Activated gamma-delta T cell (primary cell): ENCODE data around the gene SLC2A13.
"Not testable (repeated sequence)": the region's sequence is repeated elsewhere in the genome, so short reads cannot be mapped to it uniquely, and the experiment has no call there.

Experiments
- DNase-seq: peaks from one replicate; lab custom pipeline; 2025; lab: John Stamatoyannopoulos, UW

The SLC2A13 gene

DNA sequence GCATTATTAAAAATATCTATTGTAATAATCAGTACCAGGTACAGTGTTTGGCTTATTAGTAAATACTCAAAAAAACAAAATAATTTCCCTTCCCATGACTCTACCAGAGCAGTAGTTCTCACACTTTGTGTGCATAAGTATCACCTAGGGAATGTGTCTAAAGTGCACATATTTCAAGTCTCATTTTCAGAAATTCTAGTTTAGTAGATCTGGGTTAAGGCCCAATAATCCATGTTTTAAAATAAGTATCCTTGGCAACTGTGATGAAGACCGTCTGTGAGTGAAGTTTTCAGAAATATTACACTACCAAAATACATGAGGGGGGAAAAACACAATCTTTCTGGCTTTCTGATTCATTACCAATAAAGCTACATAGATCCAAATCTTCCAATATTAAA, 237.6 kb downstream of the SLC2A13 start:
- no peak for DNase-seq

DNA sequence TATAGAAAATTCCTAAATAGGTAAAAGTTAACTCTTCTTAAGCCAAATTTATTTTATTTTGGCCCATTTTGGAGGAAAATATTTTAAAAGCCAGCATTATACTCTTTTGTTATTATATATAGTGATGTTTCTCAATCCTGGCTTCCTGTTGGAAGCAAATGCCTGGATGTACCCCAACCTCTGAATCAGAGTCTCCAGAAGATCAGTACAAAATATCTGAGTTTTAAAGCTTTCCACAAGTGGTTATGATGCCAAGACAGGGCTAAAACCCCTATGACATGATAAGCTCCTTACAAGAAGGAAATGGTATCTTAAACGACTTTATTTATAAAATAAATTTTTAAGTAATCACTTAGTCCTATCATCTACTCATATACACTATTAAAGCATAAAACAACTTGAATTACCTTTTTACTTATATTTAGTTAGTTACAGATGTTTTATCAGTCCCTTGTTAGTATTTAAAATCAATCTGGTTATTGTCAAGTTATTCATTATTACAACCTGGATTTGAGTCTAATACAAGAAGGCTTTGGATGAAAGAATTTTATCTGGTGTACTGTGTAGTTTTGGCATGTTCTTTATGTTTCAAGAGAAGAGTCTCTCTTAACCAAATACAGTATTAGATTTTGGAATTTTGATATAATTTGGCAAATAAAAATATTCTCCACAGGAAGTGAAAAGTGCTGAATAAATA, 238.1 kb downstream of the SLC2A13 start:
- no peak for DNase-seq

DNA sequence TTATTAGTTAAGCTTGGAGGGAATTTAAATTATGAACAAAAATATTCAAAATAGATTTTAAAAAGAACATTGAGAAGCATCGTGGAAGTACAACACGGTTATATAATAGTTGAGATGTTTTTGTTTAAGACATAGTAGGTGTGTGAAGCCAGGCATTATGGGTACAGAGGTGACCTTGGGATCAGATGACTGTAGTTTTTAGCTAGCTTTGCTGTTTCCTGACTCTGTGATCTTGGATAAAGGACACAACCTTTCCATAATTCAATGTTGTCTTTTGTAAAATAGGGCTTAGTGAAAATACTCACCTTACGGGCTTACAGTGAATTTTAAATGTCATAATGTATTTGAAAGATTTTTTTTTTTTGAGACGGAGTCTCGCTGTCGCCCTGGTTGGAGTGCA, 239.7 kb downstream of the SLC2A13 start:
- no peak for DNase-seq

DNA sequence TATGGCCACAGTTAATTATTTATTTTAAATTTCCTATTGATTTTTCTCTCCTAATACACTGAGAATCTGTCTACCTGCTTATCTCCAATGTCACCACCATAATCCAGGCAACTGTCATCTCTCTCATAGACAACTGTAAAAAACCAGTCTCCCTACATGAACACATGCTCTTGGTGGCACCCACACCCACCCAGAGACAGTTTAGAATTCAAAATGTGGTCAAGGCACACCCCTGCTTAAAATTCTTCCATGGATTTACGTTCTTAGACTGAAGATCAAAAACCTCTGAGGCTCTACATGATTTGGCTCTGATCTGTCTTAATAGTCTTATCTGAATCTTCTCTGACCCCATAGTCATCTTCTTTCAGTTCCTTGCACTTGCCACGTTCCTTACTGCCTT, 245.2 kb downstream of the SLC2A13 start:
- DNase-seq: no peak

DNA sequence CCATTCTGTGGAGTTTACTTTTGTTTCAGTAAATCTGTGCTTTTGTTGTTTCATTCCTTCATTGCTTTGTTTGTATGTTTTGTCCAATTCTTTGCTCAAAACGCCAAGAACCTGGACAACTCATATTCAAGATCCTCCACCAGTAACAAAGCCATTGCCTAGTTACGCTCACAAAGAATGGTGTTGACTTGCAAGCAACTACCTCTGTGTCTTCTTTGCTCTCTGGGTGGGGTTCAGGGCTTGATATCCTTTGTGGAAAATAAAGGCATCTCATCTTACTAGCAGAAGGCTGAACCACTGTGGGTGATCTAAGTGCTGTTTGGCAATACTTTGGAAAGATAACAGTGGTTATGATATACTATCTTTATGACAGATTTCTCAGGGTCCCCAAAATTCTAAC, 252.9 kb downstream of the SLC2A13 start:
- DNase-seq: no peak

DNA sequence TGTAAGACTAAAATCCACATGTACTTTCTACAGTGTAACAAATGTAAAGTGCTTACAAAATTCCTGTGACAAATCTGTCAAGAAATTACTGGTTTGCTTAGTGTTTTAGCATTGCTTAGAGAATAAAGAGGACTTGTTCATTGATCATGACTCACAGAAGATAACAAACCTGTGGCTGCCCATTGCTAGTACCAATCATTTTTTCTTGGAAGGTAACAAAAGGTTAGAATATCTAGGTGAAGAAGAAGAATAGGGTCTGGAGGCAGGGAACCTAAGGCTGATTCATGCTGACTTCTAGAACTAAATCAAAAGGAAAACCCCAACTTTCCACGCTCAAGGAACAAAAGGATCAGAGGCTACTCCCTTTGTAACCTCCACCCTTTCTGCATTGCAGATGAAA, 253.5 kb downstream of the SLC2A13 start:
- no peak for DNase-seq

DNA sequence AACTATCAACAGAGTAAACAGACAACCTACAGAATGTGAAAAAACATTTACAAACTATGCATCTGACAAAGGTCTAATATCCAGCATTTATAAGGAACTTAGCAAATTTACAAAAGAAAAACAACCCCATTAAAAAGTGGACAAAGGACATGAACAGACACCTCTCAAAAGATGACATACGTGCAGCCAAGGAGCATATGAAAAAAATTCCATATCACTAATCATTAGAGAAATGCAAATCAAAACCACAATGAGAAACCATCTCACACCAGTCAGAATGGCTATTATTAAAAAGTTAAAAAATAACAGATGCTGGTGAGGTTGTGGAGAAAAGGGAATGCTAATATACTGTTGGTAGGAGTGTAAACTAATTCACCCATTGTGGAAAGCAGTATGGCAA, 257.7 kb downstream of the SLC2A13 start:
- DNase-seq: not testable (repeated sequence)

DNA sequence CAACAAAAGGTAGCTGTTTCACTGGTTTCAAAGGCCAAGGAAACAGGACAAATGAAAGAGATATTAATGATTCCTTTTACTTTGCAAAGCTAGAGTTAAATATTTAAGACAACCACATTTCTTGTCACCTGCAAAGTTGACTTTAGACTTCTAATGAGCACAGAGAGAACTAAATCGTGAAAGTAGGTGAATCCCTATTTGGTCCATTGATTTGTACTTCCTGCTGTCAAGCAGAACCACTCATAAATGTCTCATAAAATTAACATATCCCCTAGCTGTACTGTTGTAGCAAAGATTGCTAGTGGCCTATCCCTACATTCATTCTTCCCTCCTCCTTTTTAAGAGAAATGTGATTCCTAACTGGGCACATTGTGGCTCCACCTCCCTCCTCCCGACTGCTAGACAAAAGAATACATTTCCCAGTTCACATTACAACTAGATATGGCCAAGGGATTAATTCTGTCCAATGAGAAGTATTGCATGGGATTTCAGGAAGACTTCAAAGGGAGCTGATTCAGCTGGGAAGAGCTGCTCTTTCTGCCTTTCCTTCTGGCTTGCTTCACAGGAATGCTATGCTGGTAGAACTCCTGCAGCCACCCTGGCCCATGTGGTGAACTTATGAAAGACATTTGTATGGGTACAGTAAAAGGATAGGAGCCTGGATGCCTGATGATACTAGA, 258.8 kb downstream of the SLC2A13 start:
- DNase-seq: no peak

DNA sequence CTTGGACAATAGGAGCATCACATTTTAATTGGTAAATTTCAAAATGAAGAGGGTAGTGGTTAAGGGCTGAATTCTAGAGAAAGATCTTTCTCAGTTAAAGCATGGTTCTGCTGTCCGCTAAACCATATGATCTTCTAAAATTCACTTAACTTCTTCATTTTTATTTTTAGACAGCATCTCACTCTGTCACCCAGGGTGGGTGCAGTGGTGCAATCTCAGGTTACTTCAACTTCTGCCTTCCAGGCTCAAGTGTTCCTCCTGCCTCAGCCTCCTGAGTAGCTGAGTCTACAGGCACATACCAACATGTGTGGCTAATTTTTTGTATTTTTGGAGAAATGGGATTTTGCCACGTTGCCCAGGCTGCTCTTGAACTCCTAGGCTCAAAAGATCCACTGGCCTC, 259.6 kb downstream of the SLC2A13 start:
- DNase-seq: no peak

DNA sequence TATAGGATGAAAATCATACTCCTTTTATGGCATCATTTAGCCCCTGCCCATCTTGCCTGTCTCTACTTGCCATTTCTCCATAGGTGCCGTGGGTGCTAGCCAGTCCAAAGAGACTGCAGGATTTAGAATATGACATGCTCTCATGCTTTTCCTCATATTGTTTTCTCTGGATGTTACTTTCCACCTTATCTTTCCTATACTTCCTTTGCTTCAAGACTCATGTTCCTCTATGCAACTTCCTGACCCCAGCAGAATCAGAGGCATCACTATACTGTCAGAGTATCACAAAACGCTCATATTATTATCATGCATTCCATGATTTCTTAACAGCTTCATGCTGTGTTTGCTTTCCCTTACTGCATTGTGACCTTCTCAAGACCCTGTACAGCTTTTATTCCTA, 265.5 kb downstream of the SLC2A13 start:
- no peak for DNase-seq

DNA sequence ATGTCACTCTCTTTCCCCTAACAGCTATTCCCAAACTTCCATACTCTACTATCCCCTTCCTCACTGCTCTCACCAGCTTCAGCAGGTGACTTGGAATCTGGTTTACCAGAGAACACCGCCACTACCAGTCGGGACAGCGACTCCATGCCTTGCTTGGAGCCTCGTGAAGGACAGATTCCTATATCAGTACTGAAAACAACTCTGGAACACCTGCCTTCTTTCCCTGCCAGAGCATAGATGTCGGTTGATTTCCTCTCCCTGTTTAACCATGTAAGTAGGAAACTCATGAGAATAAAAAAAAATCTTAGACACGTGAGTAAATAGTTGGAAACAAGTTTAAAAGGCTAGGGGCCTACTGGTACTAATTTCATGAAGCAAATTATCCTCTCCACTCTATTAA, 266.8 kb downstream of the SLC2A13 start:
- DNase-seq: no peak

DNA sequence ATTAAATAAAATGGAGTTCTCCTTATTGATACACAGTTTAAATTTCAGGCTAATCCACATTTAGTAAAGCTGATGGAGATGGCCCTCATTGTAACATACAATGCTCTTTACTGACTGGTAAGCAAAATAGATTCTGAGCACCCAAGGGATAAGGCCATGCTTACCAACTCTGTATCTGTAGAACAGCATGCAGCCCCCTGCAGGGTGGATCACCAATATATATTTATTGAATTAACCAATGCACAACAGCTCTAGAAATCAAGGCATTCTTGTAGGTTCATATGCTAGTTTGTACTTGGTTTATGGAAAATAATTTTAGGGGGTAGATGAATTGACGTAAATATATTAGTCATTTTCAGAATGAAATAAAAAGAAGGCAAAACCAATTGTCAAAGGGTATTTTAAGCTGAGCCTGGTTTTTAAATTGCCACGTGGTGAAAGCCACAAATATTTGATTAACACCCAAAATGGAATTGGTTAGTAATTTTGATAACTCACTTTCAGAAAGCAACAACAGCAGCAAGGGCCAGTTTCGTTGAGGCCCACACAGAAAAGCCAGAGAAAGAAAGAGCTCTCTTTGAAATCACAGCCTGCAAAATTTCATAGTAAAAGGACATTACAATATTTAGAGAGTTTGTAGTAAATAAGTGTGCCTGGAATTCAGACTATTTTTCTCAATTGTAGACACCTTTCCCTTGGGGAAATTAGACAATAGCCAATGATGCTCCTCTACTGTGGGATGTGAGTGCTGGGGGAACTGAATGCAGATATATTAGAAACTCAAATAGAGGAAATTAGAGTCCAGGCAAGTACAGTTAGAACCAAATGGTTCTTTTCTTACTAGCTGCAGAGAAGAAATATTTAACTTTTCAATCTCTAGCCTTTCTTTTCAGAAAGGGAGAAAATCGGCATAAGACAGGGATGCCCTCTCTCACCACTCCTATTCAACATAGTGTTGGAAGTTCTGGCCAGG, 270.1 kb downstream of the SLC2A13 start:
- DNase-seq: no peak

DNA sequence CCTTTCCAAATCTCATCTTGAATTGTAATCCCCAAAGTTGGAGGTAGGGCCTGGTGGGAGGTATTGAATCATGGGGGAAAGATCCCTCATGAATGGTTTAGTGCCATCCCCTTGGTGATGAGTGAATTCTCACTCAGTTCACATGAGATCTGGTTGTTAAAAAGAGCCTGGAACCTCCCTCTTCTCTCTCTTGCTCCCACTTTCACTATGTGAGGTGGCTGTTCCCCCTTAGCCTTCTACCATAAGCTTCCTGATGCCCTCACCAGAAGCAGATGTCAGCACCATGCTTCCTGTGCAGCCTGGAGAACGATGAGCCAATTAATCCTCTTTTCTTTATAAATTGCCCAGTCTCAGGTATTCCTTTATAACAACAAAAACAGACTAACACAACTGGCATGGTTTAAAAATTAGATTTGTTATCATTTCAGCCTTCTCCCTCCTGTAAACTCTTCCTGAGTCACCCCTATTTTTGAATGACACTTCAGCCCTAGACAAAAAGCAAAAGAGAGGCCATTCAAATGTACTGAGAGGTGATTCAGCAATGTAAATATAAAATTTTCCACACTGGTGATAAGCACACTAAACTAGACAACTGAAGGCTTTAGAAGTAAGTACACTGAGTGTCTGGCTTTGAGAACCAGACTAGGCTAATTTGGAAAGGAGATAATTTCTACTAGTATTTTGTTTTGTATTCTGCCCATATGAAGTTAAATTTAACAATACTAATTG, 274.1 kb downstream of the SLC2A13 start:
- no peak for DNase-seq

DNA sequence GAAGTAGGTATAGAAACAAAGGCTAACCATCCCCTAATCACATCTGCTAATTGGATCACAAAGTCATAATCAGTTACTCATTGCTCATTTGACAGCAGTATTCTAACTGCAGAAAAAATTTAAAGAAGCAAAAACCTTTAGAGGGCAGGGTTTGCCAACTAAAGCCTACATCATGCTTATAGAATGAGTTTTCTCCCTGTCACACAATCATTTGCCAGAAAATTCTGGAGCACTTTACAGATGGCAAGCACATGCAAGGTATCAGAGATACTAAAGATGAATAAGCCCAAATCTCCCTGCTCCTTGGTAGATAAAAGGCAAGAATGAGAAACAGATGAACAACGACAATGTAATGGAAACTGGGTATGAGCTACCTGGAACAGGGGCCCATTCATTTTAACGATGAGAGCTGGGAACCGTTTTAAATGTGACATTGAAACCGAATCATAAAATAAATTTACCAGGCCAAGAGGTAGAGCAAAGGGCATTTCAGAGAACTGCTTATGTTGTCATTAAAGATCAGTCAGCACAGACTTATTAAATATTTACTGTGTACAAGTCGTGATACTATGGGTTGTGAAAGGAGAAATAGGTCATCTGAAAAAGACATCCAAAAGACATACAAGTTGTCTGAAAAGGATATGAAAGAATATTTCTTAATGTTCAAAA, 274.9 kb downstream of the SLC2A13 start:
- no peak for DNase-seq

DNA sequence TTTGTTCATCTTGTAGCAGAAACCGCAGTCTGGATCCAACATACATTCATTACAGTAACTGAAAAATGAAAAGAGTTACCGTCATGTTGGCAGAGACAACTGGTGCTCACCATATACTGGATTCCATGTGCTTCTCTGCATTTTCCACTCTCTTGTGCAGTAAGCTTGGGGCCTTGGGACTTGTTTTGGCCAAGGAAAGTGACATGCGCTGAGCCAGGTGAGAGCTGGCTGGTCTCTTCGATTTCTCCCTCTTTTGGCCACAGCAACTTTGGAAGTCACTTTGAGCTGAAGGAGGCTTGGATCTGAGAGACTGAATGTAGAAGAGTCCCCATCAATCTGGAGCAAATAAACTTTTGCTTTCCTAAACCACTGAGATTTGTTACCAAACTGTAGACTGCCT, 275.7 kb downstream of the SLC2A13 start:
- DNase-seq: no peak

DNA sequence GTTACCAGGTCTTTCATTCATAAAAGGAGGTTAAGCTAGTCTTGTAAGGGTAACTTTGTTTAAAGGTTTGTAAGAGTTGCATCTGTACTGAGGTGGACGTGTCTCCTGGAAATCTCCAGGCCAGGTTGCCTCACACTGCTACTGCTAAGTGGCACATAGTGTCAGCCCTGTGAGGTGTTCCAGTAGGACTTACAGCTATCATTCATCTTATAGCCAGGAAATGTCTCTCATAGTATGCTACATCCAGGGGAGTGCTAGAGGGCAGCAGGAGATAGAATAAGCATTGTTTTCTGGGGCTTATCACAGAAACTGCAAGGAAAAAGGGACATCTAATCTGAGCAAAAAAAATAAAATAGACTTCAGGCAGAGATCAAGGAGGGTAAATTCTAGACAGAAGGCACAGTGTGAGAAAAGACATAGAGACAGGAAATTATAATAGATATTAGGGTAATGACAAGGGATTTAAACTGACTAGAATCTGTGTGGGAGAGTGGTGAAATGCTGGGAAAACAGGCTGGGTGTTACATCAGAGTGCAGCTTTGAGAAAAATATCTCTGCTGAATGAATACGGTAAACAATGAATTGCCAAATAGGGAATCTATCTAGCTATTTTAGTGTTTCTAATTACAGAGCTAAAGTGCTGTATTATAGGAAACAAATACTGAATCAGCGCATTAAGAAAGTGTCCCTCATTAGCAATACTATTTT, 281.2 kb downstream of the SLC2A13 start:
- DNase-seq: no peak

DNA sequence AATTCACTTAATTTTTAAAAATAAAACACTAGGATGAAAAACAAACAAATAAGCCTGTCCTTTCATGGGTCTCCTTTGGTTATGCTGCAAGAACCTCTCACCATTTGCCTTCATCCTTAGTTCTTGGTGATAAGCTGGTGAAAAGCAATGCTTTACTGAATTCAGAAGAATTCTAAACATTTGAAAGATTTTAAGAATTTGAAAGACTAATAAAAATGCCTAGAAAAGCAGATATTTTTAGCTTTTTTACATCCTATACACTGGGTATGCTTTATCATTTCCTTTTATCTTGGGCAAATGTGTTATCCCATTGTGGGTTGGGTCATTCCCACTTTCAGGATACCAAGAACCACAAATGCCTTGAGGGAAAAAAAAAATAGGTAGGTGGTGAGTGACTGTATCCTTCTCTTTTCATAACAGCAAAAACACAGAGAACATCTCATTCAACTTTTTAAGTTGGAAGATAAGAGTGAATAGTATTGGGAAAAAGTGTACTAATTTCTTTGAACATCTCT, 289.2 kb downstream of the SLC2A13 start:
- no peak for DNase-seq

DNA sequence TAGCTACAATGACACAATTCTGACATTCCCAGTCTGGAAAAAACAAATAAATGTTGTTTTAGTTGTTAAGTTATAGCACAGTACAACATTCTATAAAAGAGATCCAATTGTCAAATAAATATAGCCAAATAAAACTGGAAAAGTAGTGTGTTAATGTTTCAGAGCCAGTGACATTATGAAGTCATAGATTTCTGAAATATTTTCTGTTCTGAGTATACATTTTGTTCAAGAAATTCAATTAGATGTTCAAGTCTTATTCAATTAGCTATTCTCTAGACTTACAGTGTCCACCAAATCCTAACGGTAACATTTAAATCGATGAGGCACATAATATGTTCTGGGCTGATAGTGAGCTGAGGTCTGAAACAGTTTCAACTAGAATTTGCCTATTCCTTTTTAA, 290.1 kb downstream of the SLC2A13 start:
- no peak for DNase-seq

DNA sequence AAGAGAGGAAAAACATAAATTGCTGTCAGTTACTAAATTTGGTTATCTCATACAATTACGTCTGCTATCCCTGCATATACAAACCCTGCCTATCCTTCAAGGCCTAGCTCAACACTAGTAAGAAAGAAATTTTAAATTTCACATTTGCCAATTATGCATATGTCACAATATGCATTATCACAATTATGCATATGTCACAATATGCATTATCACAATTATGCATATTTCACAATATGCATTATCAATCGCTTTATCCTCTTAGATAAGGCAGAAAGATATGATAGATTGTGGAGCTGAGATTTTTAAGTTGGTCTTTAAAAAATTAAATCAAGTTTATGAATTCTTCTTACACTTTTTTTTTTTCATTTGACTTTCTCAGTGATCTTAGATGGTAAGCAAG, 291.3 kb downstream of the SLC2A13 start:
- DNase-seq: no peak

DNA sequence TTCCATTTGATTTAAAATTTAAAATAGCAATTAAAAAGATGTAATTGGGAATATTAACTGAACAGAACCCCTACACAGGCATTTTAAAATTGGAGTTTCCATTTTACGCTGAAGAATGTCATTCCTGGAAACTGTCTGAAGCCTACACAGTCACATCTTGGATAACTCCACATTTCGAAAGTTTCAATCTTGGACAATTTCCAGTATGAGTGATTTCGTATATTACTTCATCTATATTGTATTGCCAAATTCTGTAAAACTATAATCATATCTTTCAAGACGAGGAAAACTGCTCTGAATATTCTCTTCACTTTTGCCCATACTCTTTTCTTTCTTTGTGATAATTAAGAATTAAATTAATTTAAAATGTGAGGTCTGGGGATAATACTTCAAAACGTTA, 292.1 kb downstream of the SLC2A13 start:
- no peak for DNase-seq

DNA sequence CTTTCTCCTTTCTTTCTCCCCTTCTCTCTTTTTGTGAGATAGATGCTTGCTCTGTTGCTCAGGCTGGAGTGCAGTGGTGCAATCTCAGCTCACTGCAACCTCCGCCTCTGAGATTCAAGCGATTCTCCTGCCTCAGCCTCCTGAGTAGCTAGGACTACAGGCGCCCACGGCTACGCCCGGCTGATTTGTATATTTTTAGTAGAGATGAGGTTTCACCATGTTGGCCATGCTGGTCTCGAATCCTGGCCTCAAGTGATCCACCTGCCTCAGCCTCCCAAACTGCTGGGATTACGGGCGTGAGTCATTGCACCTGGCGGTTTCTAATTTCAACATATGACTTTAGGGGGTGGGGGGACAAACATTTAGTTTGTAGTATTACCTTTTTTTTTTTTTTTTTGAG, 293.4 kb downstream of the SLC2A13 start:
- not testable (repeated sequence) for DNase-seq
